ENCODE results near the gene SAFB. TPM values are rescaled to one million over a fixed set of nuclear protein-coding genes. Genes with fewer than 3 reads are reported as not detected.

Gene SAFB
- total and polyA plus RNA-seq, 2 of the 4 experiments (the other 2 are of a cell fraction) = 18.5 to 41.2 TPM

DNA sequence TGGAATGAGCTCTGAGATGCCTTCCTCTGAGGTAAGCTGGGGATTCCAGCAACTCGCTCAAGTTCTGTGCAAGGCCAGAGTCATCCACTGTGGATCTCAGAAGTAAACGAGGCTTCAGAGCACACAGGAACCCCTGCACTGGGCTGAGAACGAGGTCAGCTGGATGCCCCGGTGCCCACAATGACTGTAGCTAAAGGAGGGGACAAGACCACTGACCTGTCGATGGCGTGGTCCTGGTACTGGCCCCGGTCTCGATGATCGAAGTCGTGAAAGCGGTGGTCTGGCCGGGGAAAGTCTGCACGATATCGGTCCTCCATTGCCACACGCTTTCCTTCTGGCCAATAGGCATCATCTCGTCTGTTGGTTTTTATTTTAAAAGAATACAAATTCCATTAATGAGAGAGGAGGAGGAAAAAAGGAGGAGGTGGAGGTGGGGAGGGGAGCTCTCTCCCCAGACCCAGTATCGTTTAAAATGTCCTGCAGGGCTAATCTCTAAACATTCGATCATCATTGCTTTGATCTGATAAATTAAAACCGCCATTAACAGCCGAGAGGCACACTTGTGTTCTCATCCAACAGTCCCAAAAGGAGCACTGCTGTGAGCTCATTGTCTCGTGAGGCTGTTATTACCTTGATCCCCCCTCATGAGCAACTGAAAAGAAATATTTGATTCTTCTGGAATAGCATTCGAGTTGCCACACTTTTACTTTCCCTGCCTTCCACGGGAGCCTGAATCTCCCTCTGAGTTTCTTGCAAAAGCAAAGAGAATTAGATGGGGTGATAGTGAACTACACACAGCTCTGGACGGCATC lies 30.1 kb upstream of the SAFB start:
- no TSS peak for BruUV-seq (replicated peaks)
- Histone ChIP-seq H4K20me1 (ENCODE audit: insufficient read depth, low read length) (peaks cover 4% of the 10 kb centered on the region), H4K8ac (ENCODE audit: low read depth in 2 of 2, low read length in 2 of 2) (no peak overlapping the region), H2BK20ac (ENCODE audit: low read depth, low read length) (no peak overlapping the region), H3K9me1 (ENCODE audit: insufficient read depth, low read length) (no peaks in the 10 kb centered on the region), H2BK5ac (ENCODE audit: low read depth, low read length, poor library complexity, severe bottlenecking) (no peak overlapping the region), H3K14ac (replicated peaks; ENCODE audit: low read depth, low read length) (no peak overlapping the region), H3K27me3 (ENCODE audit: control insufficient read depth, insufficient read depth, low read length) (no peaks in the 10 kb centered on the region), H2AK5ac (ENCODE audit: low read depth, low read length) (no peak overlapping the region), H4K91ac (ENCODE audit: insufficient read depth, low read depth, low read length) (no peak overlapping the region), H3K4me3 (ENCODE audit: insufficient read depth, low read depth, low read length) (no peak overlapping the region), H3K4ac (ENCODE audit: low read depth, low read length) (no peak overlapping the region), H2BK15ac (ENCODE audit: low read depth, low read length) (no peak overlapping the region), H3K27ac (ENCODE audit: insufficient read depth, low read length) (no peak overlapping the region), H4K5ac (ENCODE audit: low read depth, low read length) (no peak overlapping the region), H3K9me3 (ENCODE audit: control insufficient read depth, insufficient read depth, low read length) (no peaks in the 10 kb centered on the region), H3K56ac (ENCODE audit: extremely low read depth, insufficient read depth, low read length) (no peak overlapping the region), H3K18ac (ENCODE audit: low read depth, low read length) (no peak overlapping the region), H3K36me3 (ENCODE audit: control insufficient read depth, insufficient read depth, low read length) (peaks cover 88% of the 10 kb centered on the region), H3K4me2 (ENCODE audit: low read depth, low read length) (no peak overlapping the region), H3K9ac (ENCODE audit: low read depth, low read length) (no peak overlapping the region), H3K79me1 (ENCODE audit: low read depth in 1 of 2, low read length in 2 of 2) (peaks cover 9 to 22% of the 10 kb centered on the region in 2 experiments; a peak in 3 of 4 replicates), H2AFZ (replicated peaks; ENCODE audit: low read length, poor library complexity) (no peak overlapping the region), H3K4me1 (ENCODE audit: control insufficient read depth, insufficient read depth, low read length) (no peaks in the 10 kb centered on the region), H3K23ac (ENCODE audit: low read depth, low read length) (no peak overlapping the region), H2AK9ac (replicated peaks; ENCODE audit: low read depth, low read length, poor library complexity) (no peak overlapping the region), H2BK120ac (ENCODE audit: low read depth, low read length) (no peak overlapping the region)
- WGBS, 2 experiments (ENCODE audit: extremely low coverage in 2 of 2, insufficient read length in 1 of 2) = 95% methylated on average over 4 of the region's 24 CpGs; no CpG with 5 or more reads in 1 of the 2 experiments
- dilution Hi-C loops (cut with HindIII; ENCODE audit: low sequenced_read_pairs, unreplicated experiment) = no loop called here
- in situ Hi-C loops (cut with MboI; ENCODE audit: low sequenced_read_pairs) = no loop called here
- no peak for TF ChIP-seq POLR2A (IDR thresholded peaks at IDR 0.05; ENCODE audit: low read depth, low read length)
- ChIA-PET CTCF (no interaction called here), POLR2A (ENCODE audit: unreplicated experiment) (no interaction called here)
- ATAC-seq (ENCODE audit: low read depth) = no peak
- no peak for DNase-seq
- intact Hi-C loops (cut with micrococcal nuclease) = no loop called here
